Measurements from ENCODE around the gene LCN6. TPM values are rescaled to one million over a fixed set of nuclear protein-coding genes. Genes with fewer than 3 reads are reported as not detected.

The LCN6 gene
- total RNA-seq, 1 donor from 2014 or later, result not detected

DNA sequence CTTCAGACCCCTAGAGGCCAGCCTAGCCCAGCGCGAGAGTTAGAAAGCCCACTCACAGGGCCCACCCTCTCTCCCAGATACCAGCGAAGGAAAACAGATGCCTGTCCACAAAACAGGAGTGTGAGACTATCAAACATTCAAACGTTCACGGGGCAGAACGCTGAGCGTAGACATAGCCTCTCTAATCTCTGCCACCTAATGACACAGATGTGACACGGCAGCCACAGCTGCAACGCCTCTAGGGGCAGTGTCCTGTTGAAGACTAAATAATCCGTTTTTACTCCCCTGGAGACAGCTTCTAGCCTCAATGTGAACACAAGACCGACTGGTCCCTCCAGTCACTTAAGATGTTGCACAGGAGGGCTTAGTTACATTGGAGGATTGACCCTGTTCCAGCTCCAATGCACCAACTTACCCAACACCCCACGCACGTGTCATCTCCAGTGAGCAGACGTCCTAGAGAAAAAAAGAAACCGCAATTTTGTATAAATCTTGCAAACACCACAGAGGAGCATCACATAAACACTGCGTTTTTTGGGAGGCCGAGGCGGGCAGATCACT, 21.6 kb downstream of the LCN6 start:
- intact Hi-C loops (cut with micrococcal nuclease), result loop anchor here (1.0 kb wide), 2 partner anchors 25 to 243 kb away; partner anchors contain the start of gene SEC16A

DNA sequence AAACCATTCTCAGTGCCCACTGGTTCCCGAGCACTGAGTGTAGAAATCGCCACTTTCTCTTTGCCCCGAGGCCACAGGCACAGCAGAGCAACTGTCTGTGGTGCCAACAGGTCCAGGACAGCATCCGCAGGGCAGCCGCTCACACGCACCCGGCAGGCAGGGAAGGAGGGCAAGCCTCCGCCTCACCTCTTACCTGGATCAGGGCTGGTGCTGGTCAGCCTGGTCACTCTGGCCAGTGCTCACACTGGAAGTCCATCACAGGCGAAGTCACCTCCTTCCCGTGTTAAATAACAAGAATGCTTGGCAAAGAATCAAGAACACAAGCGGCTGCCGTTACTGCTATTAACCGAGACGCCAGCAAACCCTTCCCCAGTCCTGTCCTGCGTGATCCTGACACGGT, 22.2 kb downstream of the LCN6 start:
- intact Hi-C loops (cut with micrococcal nuclease), result no loop called here

DNA sequence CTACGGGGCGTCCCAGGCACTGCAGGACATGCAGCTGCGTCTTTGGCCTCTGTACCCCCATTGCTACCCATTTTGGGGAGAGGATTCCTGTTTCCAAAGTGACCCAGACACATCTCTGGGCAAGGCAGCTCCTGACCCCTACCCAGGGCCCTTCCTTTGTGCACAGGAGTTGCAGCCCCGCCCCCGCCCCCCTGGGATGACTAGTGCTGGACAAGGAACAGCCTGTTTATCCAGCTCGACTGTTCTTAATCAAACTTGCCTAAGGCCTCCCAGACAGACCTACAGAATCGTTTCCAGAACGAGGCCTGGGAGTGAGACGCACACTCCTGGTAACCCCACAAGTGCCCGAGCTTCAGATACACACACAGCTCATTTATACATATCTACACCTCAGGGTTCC, 22.7 kb downstream of the LCN6 start:
- intact Hi-C loops (cut with micrococcal nuclease), result no loop called here

DNA sequence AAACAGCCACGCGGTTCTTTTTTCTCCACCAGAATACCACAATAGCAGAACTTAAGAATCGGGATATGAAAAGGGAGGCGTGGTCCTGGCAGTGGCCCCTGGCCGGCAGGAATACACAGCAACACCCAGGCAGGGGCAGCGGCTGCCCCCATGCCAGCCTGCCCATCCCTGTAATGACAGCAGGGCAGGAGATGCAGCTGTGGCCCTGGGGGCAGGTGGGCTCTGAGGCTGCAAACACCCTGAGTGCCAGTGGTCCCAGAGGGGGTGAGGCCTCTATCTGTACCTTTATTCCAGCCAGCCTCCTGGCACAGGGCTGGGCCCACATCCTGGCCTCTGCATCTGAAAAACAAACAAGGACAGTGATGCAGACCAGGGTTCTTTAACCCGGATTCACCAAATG, 23.6 kb downstream of the LCN6 start:
- intact Hi-C loops (cut with micrococcal nuclease), result no loop called here

DNA sequence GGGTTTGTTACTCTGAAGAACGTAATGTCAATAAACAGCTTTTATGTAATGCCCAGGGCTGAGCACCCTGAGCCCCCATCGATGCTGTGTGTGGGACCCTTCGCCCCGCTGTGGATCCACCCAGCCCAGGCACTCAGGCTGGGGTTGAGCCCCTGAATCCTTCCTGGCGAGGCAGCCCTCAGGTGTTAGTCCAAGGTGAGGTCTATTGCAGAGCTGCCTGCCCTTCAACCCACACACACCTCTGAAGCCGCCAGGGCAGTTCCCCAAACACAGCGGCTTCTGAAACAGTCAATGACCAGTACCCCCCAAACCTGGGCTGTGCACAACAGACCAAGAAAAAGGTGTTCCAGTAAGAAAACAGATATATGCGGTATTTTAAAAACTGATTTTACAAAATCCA, 24.3 kb downstream of the LCN6 start:
- intact Hi-C loops (cut with micrococcal nuclease), result no loop called here

DNA sequence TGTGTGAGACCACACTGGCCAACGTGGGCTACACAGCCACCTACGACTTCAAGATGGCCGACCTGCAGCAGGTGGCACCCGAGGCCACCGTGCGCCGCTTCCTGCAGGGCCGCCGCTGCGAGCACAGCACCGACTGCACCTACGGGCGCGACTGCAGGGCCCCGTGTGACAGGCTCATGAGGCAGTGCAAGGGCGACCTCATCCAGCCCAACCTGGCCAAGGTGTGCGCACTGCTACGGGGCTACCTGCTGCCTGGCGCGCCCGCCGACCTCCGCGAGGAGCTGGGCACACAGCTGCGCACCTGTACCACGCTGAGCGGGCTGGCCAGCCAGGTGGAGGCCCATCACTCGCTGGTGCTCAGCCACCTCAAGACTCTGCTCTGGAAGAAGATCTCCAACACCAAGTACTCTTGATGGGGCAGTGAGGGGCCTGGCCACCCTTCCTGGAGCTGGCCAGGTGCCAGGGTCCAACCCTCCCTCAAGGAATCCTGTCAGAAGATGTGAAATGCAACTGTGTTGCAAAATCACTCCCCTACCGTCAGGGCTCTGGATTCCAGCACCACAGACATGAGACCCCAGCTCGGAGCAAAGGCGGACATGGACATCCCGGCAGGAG, 24.9 kb downstream of the LCN6 start:
- intact Hi-C loops (cut with micrococcal nuclease), result no loop called here

DNA sequence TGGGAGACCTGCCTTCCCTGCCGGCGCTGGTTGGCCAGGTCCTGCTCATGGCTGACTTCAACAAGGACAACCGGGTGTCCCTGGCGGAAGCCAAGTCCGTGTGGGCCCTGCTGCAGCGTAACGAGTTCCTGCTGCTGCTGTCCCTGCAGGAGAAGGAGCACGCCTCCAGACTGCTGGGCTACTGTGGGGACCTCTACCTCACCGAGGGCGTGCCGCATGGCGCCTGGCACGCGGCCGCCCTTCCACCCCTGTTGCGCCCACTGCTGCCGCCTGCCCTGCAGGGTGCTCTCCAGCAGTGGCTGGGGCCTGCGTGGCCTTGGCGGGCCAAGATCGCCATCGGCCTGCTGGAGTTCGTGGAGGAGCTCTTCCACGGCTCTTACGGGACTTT, 25.4 kb downstream of the LCN6 start:
- intact Hi-C loops (cut with micrococcal nuclease), result no loop called here

DNA sequence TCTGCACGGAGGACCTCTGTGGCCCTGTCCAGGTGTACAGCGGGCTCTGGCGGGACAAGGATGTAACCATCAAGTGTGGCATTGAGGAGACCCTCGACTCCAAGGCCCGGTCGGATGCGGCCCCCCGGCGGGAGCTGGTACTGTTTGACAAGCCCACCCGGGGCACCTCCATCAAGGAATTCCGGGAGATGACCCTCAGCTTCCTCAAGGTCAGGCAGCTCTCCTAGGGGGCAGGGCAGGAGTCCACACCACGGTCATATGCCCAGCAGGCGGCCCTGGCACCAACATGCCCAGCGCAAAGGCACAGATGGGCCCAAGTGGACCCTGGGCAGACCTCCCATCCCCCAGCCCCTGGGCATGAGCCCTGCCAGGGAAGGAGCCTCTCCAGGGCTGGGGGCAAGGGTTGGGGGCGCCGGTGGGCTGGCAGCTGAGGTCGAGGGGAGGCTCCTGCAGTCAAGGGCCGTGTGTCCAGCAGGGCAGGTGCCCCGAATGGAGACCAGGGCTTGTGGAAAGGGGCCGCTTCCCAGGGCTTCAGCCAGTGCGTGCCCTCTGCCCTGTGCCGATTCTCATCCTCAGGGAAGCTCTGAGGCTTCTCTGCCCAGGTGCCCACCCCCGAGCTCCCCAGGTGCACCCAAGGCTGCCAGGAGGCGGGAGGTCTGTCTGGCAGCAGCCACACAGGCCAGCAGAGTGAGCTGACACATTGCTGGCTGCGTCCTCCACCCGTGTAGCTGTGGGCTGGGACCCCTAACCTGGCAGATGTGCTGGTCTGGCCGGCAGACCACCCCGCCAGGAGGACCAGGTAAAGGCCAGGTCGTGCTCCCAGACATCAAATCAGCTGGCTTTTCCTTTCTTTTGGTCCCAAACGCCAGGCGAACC, 26.0 kb downstream of the LCN6 start:
- intact Hi-C loops (cut with micrococcal nuclease), result no loop called here

DNA sequence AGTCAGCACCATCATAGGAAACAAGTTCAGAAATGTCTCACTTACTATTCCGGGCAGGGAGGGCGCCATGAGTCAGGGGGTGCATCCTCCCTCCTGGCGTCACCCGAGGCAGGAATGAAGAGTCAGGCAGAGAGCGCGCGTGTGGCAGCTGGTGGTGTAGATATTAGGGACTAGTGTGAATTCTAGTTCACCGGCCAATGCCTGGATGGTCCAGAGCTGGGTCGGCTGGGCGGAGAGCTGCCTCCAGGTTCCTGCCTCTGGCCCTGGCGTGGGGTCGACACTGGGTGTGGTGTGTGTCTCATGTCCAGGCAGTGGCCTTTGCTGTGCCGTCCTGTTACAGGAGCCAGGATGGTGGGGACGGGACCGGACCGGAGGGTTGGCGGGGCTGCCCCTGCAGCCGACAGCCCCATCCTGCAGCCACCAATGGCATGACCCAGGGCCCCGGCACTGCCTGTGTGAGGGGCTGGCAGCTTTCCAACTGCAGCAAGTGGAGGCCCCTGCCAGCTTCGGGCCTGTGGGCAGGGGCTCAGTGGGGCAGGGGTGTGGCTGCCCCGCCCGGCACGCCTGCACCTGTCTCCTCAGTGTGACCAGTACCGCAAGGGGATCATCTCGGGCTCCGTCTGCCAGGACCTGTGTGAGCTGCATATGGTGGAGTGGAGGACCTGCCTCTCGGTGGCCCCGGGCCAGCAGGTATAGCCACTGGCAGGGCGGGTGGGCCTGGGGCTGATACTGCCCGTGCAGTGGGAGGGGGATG, 26.8 kb downstream of the LCN6 start:
- intact Hi-C loops (cut with micrococcal nuclease), result no loop called here

DNA sequence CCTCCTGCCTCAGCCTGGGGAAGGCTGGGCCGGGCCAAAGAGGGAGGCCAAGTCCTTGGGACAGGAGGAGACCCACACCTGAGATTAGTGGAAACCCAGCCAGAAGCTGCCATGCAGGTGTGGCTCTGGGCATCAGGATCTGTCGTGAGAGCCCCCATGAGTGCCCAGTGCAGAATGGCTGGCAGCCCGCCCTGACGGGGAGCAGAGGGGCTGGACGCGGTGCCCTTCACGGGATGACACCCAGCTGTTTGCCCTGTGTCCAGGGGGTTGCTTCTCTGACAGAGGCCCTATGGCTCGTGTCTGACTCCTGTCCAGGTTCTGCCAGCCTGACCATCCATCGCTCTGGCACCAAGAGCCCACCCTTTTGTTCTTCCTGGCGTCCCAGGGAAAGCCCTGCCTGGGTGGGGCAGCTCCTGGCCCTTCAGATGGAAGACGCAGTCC, 27.4 kb downstream of the LCN6 start:
- intact Hi-C loops (cut with micrococcal nuclease), result no loop called here

DNA sequence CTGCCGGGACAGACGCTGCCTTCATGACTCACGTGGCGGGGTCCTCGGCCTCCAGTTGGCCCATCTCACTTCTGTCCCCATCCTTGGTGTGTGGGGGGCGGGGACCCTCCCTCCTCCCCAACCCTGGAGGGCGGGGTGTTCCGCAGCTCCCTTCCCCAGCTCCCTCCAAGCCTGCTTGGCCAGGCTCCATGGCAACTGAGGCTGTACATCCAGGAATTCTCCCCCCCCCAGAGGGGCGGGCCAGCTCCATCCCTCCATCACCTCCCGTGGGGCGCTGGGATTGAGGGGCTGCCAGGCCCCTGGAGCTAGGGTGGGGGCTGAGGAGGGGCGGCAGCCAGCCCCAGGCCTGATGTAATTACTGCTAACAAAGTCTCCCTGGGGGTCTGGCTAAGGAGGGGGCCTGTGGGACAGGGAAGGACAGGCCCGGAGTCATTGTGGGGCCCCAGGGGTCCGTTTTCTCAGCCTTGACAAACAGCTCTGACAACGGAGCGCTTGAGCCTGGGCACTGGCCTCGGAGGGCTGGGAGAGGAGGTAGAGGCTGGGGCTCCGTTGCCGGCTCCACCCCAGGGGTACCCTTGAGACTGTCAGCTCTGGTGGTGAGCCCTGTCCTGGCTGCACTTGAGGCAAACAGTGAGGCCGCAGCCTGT, 28.0 kb downstream of the LCN6 start:
- intact Hi-C loops (cut with micrococcal nuclease), result no loop called here

DNA sequence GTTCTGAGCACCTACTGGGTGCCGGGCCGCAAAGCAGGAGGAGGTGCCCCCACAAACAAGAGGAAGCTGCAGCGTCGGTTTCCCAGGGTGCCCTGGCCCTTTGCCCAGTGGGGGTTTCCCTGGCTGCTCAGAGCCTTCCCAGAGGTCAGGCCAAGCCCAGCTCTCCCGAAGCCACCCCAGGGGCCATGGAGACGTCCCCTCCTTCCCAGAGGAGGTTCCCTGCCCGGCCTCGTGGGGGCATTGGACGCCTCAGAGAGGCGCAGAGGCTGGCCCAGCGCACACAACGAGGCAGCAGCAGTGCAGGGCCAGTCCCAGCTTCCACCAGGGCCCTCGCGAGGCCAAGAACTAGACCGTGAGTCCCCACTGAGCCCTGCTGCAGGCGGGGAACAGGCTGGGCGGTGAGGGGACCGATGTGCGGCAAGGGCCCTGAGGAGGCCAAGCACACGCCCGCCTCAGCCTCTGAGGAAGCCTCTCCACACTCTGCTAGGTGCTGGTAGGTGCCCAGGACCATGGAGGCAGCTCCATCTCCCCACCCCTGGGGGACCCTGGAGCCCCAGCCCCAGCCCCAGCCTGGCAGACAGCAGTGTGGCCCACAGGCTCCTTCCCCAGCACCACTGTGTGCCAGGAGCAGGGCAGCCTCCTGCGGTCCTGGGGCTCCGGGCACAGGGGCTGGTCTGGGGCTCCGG, 29.0 kb downstream of the LCN6 start:
- intact Hi-C loops (cut with micrococcal nuclease), result no loop called here

DNA sequence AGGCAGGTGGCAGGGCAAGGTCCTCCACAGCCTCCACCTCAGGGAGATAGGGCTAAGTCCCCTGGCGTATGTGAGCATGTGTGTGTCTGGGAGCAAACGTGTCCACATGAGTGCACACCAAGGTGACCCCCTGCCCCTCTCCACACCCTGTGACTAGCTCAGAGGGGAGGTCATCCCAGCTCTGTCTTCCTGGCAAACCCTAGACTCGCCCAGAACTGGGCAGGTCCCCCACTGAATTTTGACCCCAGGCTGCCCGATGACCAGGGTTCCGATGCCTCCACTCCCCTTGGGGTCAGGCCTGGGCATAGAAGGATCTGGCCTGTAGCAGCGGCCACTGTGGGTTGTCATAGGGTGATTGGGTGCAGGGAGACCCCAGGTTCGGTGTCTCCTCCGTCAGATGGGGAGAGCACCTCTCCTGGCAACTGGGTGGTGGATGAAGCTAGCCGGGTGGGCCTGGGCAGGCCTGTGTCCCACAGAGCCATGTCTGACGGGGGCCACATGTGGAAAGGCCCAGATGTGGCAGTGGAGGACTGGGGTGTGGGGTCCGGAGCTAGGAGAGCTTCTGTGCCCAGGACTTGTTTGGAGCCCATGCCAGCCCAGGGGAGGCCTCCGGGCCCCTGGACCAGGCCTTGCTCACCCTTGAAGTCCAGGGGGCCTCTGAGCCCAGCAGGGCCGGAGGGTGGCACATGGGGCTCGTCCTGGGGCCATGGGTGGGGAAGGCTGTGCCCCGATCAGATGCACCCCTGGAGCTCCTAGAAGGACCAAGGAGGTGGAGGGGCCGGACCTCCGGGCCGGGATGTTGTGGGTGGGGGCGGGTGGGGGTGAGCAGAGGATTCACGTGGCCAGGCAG, 29.8 kb downstream of the LCN6 start:
- intact Hi-C loops (cut with micrococcal nuclease), result no loop called here

DNA sequence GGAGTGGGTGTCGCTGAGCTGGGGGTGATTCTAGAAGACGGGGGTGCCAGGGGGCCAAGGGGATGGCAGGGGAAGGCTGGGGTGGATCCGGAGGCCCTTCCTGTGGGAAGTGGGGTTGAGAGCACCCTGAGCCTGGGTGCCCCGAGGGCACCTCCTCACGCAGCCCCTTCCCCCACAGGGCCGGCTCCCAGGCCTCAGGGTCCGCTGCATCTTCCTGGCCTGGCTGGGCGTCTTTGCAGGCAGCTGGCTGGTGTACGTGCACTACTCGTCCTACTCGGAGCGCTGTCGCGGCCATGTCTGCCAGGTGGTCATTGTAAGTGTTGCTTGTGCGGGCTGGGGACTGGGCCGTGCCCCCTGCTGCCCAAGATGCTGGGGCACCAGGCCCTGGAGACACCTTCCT, 30.9 kb downstream of the LCN6 start:
- intact Hi-C loops (cut with micrococcal nuclease), result no loop called here

DNA sequence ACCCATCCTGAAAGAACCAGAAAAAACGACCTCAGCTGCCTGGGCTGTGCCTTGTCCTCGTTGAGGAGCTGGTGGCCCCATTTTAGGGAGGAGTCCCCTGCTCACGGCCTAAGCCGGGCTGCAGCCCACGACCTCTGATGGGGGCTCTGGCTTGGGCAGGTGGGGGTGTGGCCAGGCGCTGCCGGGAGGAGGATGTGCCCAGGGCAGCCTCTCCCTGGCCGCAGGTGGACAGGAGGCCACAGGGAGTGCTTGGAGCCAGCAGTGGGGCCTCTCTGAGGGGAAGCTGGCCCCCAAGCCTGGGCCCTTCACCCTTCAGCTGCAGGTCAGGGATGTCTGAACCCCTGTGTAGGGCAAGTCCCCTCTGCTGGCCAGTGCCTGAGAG, 33.4 kb downstream of the LCN6 start:
- intact Hi-C loops (cut with micrococcal nuclease), result no loop called here

DNA sequence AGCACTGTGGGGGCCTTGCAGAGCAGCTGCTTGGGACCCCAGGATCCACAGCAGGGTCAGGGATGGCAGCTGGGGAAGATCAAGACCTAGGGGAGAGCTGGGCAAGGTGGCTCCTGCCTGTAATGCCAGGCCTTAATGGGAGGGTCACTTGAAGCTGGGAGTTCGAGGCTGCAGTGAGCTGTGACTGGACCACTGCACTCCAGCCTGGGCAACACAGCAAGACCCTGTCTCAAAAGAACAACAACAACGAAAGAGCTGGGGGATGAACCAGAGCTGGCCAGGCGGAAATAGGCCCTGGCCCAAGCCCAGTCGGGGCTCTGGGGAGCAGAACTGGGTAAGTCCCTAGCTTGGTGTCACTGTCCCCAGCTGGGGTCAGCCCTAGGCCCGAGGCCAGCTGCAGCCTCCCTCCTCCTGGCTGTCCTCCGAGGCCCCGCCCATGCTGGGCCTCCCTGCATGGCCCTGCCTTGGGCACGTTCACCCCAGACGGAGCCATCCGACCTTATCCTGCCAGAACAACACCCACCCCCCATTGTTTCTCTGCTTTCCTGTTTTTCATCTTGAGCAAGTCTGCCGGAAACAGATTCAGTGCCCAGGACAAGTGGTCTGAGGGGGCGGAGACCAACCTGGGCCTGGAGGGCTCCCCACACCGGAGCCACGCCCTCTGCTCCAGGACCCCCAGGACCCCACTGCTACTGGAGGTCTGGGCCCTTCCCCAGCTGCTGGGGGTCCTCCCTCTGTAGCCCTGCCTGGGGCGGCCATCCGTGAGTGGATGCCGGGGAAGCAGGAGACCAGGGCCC, 34.0 kb downstream of the LCN6 start:
- intact Hi-C loops (cut with micrococcal nuclease), result no loop called here

DNA sequence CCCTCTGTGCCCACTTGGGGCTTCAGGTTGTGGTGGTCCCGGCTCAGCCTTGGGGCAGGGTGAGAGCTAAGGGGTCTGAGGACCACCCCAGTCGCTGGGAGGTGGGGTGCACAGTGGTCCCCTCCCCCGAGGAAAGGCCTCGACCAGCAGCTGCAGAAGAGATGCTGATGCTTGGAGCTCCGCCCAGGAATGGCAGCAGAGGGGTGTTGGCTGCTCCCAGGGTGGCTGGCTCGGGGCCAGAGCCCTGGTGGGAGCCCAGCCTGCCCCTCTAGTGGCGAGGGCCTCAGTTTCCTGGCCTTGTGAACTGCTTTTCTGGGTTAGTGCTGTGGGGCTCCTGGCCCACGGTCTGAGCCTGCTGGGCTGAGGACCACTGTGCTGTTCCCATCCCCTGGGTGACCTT, 34.8 kb downstream of the LCN6 start:
- intact Hi-C loops (cut with micrococcal nuclease), result no loop called here

DNA sequence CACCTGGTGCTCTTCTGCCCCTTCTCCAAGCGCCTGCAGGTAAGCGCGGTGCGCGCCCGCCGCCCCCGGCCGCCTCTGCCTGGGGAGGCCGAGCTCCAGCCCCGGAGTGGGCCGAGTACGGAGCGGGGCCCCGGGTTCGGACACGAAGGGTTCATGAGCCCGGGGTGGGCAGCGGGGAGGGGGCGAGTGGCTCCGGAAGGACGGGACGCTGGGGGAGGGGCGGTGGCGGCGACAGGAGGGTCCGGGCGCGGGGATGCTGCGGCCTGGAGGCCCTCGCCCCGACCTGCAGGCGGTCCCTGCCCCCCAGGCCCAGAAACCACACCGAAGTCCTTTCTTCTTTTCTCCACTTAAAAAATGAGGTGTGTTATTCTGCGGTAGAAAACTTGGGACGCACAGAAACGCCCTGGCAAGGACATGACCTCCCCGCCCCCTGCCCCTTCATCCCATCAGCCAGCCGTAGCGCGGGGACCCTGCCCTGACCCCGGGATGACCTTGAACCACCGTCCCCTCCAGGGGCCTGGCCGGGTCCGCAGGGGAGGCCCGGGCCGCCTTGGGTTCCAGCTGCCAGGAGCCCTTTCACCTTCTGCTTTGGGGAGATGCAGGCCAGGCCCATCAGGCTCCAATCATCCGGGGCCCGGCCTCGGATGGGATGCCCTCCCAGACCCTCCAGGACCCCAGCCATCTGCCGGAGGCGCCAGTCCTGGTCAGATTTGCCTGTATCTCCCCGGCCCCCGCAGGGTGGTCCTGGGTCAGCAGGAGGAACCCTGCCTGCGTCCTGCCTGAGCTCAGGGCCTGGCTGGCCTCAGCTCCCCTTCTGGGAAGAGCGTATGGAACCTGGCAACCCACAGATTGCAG, 35.4 kb downstream of the LCN6 start:
- intact Hi-C loops (cut with micrococcal nuclease), result loop anchor here (1.0 kb wide), 1 partner anchor 26 kb away; the partner anchor contains the start of gene AGPAT2
